DOHH2 (cell line): ENCODE measurements around the gene MSH5.

Experiments
- EZH2phosphoT487 ChIP-seq: fragments of 200-600 bp; sonication (generic); IDR thresholded peaks from 2 replicates; pipeline ENCODE4 v1.6.1; 2017; ENCODE audit warnings: borderline replicate concordance, mild to moderate bottlenecking, antibody characterized with exemption, low read length, moderate library complexity, mixed read lengths
- TF ChIP-seq, protein P1 (sequence below): fragments of 200-600 bp; sonication (generic); IDR thresholded peaks from one replicate; pipeline ENCODE4 v1.5.1; 2014; ENCODE audit warnings: antibody characterized with exemption, mild to moderate bottlenecking, low read depth, low read length; ENCODE audit not compliant: poor library complexity, severe bottlenecking

GRCh38 chr6:31762356-31762755 is 22.6 kb downstream of the MSH5 start, which contains the start of gene SAPCD1:
- TF ChIP-seq, protein P1, sequence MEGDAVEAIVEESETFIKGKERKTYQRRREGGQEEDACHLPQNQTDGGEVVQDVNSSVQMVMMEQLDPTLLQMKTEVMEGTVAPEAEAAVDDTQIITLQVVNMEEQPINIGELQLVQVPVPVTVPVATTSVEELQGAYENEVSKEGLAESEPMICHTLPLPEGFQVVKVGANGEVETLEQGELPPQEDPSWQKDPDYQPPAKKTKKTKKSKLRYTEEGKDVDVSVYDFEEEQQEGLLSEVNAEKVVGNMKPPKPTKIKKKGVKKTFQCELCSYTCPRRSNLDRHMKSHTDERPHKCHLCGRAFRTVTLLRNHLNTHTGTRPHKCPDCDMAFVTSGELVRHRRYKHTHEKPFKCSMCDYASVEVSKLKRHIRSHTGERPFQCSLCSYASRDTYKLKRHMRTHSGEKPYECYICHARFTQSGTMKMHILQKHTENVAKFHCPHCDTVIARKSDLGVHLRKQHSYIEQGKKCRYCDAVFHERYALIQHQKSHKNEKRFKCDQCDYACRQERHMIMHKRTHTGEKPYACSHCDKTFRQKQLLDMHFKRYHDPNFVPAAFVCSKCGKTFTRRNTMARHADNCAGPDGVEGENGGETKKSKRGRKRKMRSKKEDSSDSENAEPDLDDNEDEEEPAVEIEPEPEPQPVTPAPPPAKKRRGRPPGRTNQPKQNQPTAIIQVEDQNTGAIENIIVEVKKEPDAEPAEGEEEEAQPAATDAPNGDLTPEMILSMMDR, result no peak
- TF ChIP-seq EZH2phosphoT487, result no peak
